Activated T-helper 1 cell treated with anti-CD3 and anti-CD28 coated beads, Interleukin-12 subunit alpha, Interleukin-12 subunit beta, Interleukin-2, Interleukin-4 antibody, amounts not matched to agents 30 ng/mL and 10 ng/mL and 1 ng/mL, durations not matched to agents 14 hours and 24 hours and 36 hours (primary cell): ENCODE measurements around the gene SIRPG. TPM values are rescaled to one million over a fixed set of nuclear protein-coding genes. Genes with fewer than 3 reads are reported as not detected.
A peak's percentile ranks its signal among the peaks of the same experiment; 100 is the strongest.

Source experiments
- DNase-seq: peaks from one replicate; pipeline ENCODE4 v3.0.0; 2021; ENCODE audit warnings: low spot score
- H3K27ac Mint-ChIP-seq: one replicate; pipeline ENCODE4 v1.8.0; 2021; ENCODE audit warnings: mild to moderate bottlenecking, mixed read lengths
- H3K27me3 Mint-ChIP-seq: one replicate; pipeline ENCODE4 v1.8.0; 2022; ENCODE audit warnings: mild to moderate bottlenecking, moderate library complexity, mixed read lengths; ENCODE audit not compliant: insufficient read depth
- H3K36me3 Mint-ChIP-seq: one replicate; pipeline ENCODE4 v1.8.0; 2021; ENCODE audit warnings: low read depth, mixed read lengths
- H3K4me1 Mint-ChIP-seq: one replicate; pipeline ENCODE4 v1.8.0; 2021; ENCODE audit warnings: low read depth, mixed read lengths
- H3K4me3 Mint-ChIP-seq: one replicate; pipeline ENCODE4 v1.8.0; 2021; ENCODE audit warnings: mild to moderate bottlenecking, moderate library complexity, mixed read lengths
- H3K9me3 Mint-ChIP-seq: one replicate; pipeline ENCODE4 v1.8.0; 2021; ENCODE audit warnings: mixed read lengths
- intact Hi-C: fragments of 100-400 bp; cut with micrococcal nuclease; formaldehyde crosslinking; loops from one replicate; pipeline ENCODE4 v1.15.1; 2024
- total RNA-seq: library from RNA; stranded (reverse); gene quantifications from 2 replicates; pipeline ENCODE4 v1.2.3, GENCODE V29; 2022

Gene SIRPG
- total RNA-seq, 1 donor from 2014 or later: 31.8 TPM

GRCh38 chr20:1687053-1687452 lies 29.5 kb upstream of the SIRPG start:
- H3K4me3 Mint-ChIP-seq: no peak overlapping the region
- intact Hi-C loops: loop anchor here (5.0 kb wide), 2 partner anchors 35 to 45 kb away; no protein-coding TSS in a partner anchor
- DNase-seq: no peak
- H3K4me1 Mint-ChIP-seq: peaks cover 60% of the 10 kb centered on the region
- H3K27me3 Mint-ChIP-seq: no peaks in the 10 kb centered on the region
- peaks cover 23% of the 10 kb centered on the region for H3K36me3 Mint-ChIP-seq
- H3K9me3 Mint-ChIP-seq: peaks cover 25% of the 10 kb centered on the region
- H3K27ac Mint-ChIP-seq: peak overlapping the region; percentile 49

- H3K36me3 Mint-ChIP-seq: peaks cover 17% of the 10 kb centered on the region
- peak overlapping the region; percentile 72 for H3K27ac Mint-ChIP-seq
- peak overlapping the region; percentile 63 for H3K4me3 Mint-ChIP-seq
- H3K9me3 Mint-ChIP-seq: peaks cover 20% of the 10 kb centered on the region
- peaks cover 63% of the 10 kb centered on the region for H3K4me1 Mint-ChIP-seq
- intact Hi-C loops: loop anchor here (5.0 kb wide), 2 partner anchors 34 to 46 kb away; no protein-coding TSS in a partner anchor
- no peaks in the 10 kb centered on the region for H3K27me3 Mint-ChIP-seq
- no peak for DNase-seq
Measured at GRCh38 chr20:1686151-1686748, 28.7 kb upstream of the SIRPG start.

- DNase-seq: no peak
- H3K9me3 Mint-ChIP-seq: peaks cover 18% of the 10 kb centered on the region
- H3K4me1 Mint-ChIP-seq: peaks cover 63% of the 10 kb centered on the region
- peak overlapping the region; percentile 79 for H3K27ac Mint-ChIP-seq
- no peaks in the 10 kb centered on the region for H3K27me3 Mint-ChIP-seq
- peaks cover 15% of the 10 kb centered on the region for H3K36me3 Mint-ChIP-seq
- intact Hi-C loops: loop anchor here (1.0 to 5.0 kb wide), 3 partner anchors 10 to 47 kb away; no protein-coding TSS in a partner anchor
- peak overlapping the region; percentile 63 for H3K4me3 Mint-ChIP-seq
Measured at GRCh38 chr20:1685304-1686052, 27.9 kb upstream of the SIRPG start.

GRCh38 chr20:1684872-1685271 lies 27.3 kb upstream of the SIRPG start:
- Mint-ChIP-seq H3K4me3 (peak overlapping the region; percentile 63), H3K27ac (peak overlapping the region; percentile 79), H3K4me1 (peaks cover 63% of the 10 kb centered on the region), H3K36me3 (peaks cover 11% of the 10 kb centered on the region), H3K9me3 (peaks cover 17% of the 10 kb centered on the region), H3K27me3 (no peaks in the 10 kb centered on the region)
- intact Hi-C loops: loop anchor here (1.0 to 5.0 kb wide), 3 partner anchors 10 to 47 kb away; no protein-coding TSS in a partner anchor
- no peak for DNase-seq

- peaks cover 26% of the 10 kb centered on the region for H3K36me3 Mint-ChIP-seq
- peaks cover 76% of the 10 kb centered on the region for H3K4me1 Mint-ChIP-seq
- no peaks in the 10 kb centered on the region for H3K27me3 Mint-ChIP-seq
- peaks cover 10% of the 10 kb centered on the region for H3K9me3 Mint-ChIP-seq
- intact Hi-C loops: no loop called here
- H3K27ac Mint-ChIP-seq: peak overlapping the region; percentile 81
- DNase-seq: no peak
- H3K4me3 Mint-ChIP-seq: peak overlapping the region; percentile 68
Measured at GRCh38 chr20:1676650-1677049, 19.1 kb upstream of the SIRPG start.

- Mint-ChIP-seq H3K36me3 (peaks cover 36% of the 10 kb centered on the region), H3K9me3 (peaks cover 15% of the 10 kb centered on the region), H3K27me3 (no peaks in the 10 kb centered on the region), H3K4me1 (peaks cover 90% of the 10 kb centered on the region), H3K4me3 (peak overlapping the region; percentile 66), H3K27ac (peak overlapping the region; percentile 93)
- DNase-seq: no peak
- intact Hi-C loops: loop anchor here (1.0 kb wide), 1 partner anchor 10 kb away; no protein-coding TSS in a partner anchor
Measured at GRCh38 chr20:1674990-1675780, 17.6 kb upstream of the SIRPG start.

- H3K27ac Mint-ChIP-seq: peak overlapping the region; percentile 93
- intact Hi-C loops: no loop called here
Measured at GRCh38 chr20:1674361-1674760, 16.8 kb upstream of the SIRPG start.

GRCh38 chr20:1673424-1673823 lies 15.8 kb upstream of the SIRPG start:
- DNase-seq: no peak
- intact Hi-C loops: loop anchor here (2.0 kb wide), 1 partner anchor 41 kb away; no protein-coding TSS in a partner anchor
- Mint-ChIP-seq H3K9me3 (peaks cover 14% of the 10 kb centered on the region), H3K36me3 (peaks cover 34% of the 10 kb centered on the region), H3K27me3 (no peaks in the 10 kb centered on the region), H3K4me3 (peak overlapping the region; percentile 76), H3K27ac (peak overlapping the region; percentile 93), H3K4me1 (peaks cover 97% of the 10 kb centered on the region)

More at GRCh38 chr20:1674361-1674760, 16.8 kb upstream of the SIRPG start:
- DNase-seq: peak; percentile 50
- H3K4me3 Mint-ChIP-seq: peak overlapping the region; percentile 66
- H3K36me3 Mint-ChIP-seq: peaks cover 35% of the 10 kb centered on the region
- peaks cover 12% of the 10 kb centered on the region for H3K9me3 Mint-ChIP-seq
- no peaks in the 10 kb centered on the region for H3K27me3 Mint-ChIP-seq
- H3K4me1 Mint-ChIP-seq: peaks cover 93% of the 10 kb centered on the region

- no peak for DNase-seq
- H3K27me3 Mint-ChIP-seq: no peaks in the 10 kb centered on the region
- H3K36me3 Mint-ChIP-seq: peaks cover 33% of the 10 kb centered on the region
- H3K9me3 Mint-ChIP-seq: peaks cover 14% of the 10 kb centered on the region
- intact Hi-C loops: loop anchor here (1.0 to 2.0 kb wide), 4 partner anchors 12 to 47 kb away; no protein-coding TSS in a partner anchor
- peaks cover 95% of the 10 kb centered on the region for H3K4me1 Mint-ChIP-seq
- H3K27ac Mint-ChIP-seq: peak overlapping the region; percentile 93
- H3K4me3 Mint-ChIP-seq: peak overlapping the region; percentile 76
Measured at GRCh38 chr20:1672728-1673127, 15.1 kb upstream of the SIRPG start.

GRCh38 chr20:1671891-1672669 lies 14.5 kb upstream of the SIRPG start:
- no peak for DNase-seq
- H3K4me1 Mint-ChIP-seq: peaks cover 95% of the 10 kb centered on the region
- intact Hi-C loops: loop anchor here (1.0 to 2.0 kb wide), 4 partner anchors 12 to 47 kb away; no protein-coding TSS in a partner anchor
- H3K4me3 Mint-ChIP-seq: peak overlapping the region; percentile 76
- peak overlapping the region; percentile 93 for H3K27ac Mint-ChIP-seq
- H3K36me3 Mint-ChIP-seq: peaks cover 34% of the 10 kb centered on the region
- no peaks in the 10 kb centered on the region for H3K27me3 Mint-ChIP-seq
- H3K9me3 Mint-ChIP-seq: peaks cover 14% of the 10 kb centered on the region

- Mint-ChIP-seq H3K4me3 (no peak overlapping the region), H3K36me3 (peaks cover 32% of the 10 kb centered on the region), H3K27me3 (no peaks in the 10 kb centered on the region), H3K4me1 (peaks cover 93% of the 10 kb centered on the region), H3K9me3 (peaks cover 14% of the 10 kb centered on the region), H3K27ac (peak overlapping the region; percentile 35)
- intact Hi-C loops: loop anchor here (10.0 kb wide), 3 partner anchors 305 to 1735 kb away; partner anchors contain the start of genes DNAAF9 and FAM110A
- no peak for DNase-seq
Measured at GRCh38 chr20:1669304-1669703, 11.7 kb upstream of the SIRPG start.
